H1 (cell line): ENCODE measurements around the gene CLEC18C. TPM values are rescaled to one million over a fixed set of nuclear protein-coding genes. Genes with fewer than 3 reads are reported as not detected.

Experiments used
- CTCF ChIA-PET: fragments of 300-600 bp; sonication (Branson Sonifier 250); formaldehyde crosslinking; loops from one replicate; lab custom pipeline; 2021; ENCODE audit not compliant: partially characterized antibody; lab: Charles Lee
- POLR2A ChIA-PET: fragments of 300-600 bp; sonication (Branson Sonifier 250); formaldehyde crosslinking; loops from one replicate; lab custom pipeline; 2021; ENCODE audit warnings: inconsistent platforms; ENCODE audit not compliant: partially characterized antibody; lab: Charles Lee
- DNase-seq, 2 experiments: peaks; one replicate each; pipeline versions ENCODE4 v3.0.0 to v3.0.0-alpha.2; 2010 to 2022; ENCODE audit warnings: low spot score in 2 of 2, low read depth in 1 of 2, mixed read lengths in 1 of 2
- FAIRE-seq: peaks from 2 replicates; lab custom pipeline; 2011; peaks lifted over from hg19 to GRCh38; lab: Jason Lieb, UNC
- H2AFZ ChIP-seq: 2 replicates; pipeline ENCODE4 v1.8.1; 2012; ENCODE audit warnings: low read length, inconsistent platforms
- H2AK5ac ChIP-seq: 2 replicates; pipeline ENCODE4 v1.6.1; 2013; ENCODE audit warnings: low read depth, low read length
- H2BK120ac ChIP-seq: replicated peaks from 2 replicates; pipeline ENCODE3; 2013; ENCODE audit warnings: low read depth, low read length, inconsistent platforms
- H2BK12ac ChIP-seq: 2 replicates; pipeline ENCODE4 v1.6.1; 2013; ENCODE audit warnings: low read depth, low read length
- H2BK15ac ChIP-seq: 2 replicates; pipeline ENCODE4 v1.6.1; 2013; ENCODE audit warnings: low read length
- H2BK20ac ChIP-seq: 2 replicates; pipeline ENCODE4 v1.6.1; 2013; ENCODE audit warnings: low read length
- H2BK5ac ChIP-seq: 2 replicates; pipeline ENCODE4 v1.6.1; 2013; ENCODE audit warnings: low read depth, low read length
- H3K14ac ChIP-seq: 2 replicates; pipeline ENCODE4 v1.6.1; 2013; ENCODE audit warnings: inconsistent platforms; ENCODE audit not compliant: insufficient read length
- H3K18ac ChIP-seq: 2 replicates; pipeline ENCODE4 v1.6.1; 2013; ENCODE audit warnings: low read length; ENCODE audit errors: extremely low read depth
- H3K23ac ChIP-seq: 2 replicates; pipeline ENCODE4 v1.6.1; 2013; ENCODE audit warnings: inconsistent platforms; ENCODE audit not compliant: insufficient read length
- H3K23me2 ChIP-seq: 2 replicates; pipeline ENCODE4 v1.6.1; 2013; ENCODE audit warnings: low read depth, low read length
- H3K27ac ChIP-seq: 2 replicates; pipeline ENCODE4 v1.6.1; 2011; ENCODE audit warnings: low read depth, low read length, inconsistent platforms
- H3K27me3 ChIP-seq, 4 experiments: replicated peaks in 1 of 4; 1 replicate in 1 of 4; 2 replicates in 3 of 4; pipeline versions ENCODE4 v1.6.1 to v1.8.1; 2011 to 2013; ENCODE audit warnings: low read length in 3 of 4, mild to moderate bottlenecking in 3 of 4, inconsistent platforms in 2 of 4, mixed read lengths in 2 of 4, moderate library complexity in 1 of 4; ENCODE audit not compliant: control insufficient read depth in 3 of 4, insufficient read depth in 3 of 4; ENCODE audit errors: extremely low read depth in 1 of 4
- H3K36me3 ChIP-seq, 4 experiments: 2 replicates each; pipeline versions ENCODE4 v1.6.1 to v1.8.1; 2011 to 2013; ENCODE audit warnings: mild to moderate bottlenecking in 4 of 4, low read length in 3 of 4, moderate library complexity in 2 of 4, control low read depth in 1 of 4, inconsistent platforms in 1 of 4; ENCODE audit not compliant: insufficient read depth in 4 of 4, control insufficient read depth in 2 of 4
- H3K4ac ChIP-seq: replicated peaks from 2 replicates; pipeline ENCODE3; 2013; ENCODE audit warnings: low read length, low read depth, mixed read lengths, inconsistent platforms; ENCODE audit not compliant: insufficient read length
- H3K4me1 ChIP-seq, 4 experiments: replicated peaks in 1 of 4; 1 replicate in 1 of 4; 2 replicates in 3 of 4; pipeline versions ENCODE4 v1.6.1 to v1.8.1; 2011 to 2013; ENCODE audit warnings: low read length in 3 of 4, inconsistent platforms in 2 of 4, mixed read lengths in 1 of 4; ENCODE audit not compliant: insufficient read depth in 4 of 4, control insufficient read depth in 3 of 4
- H3K4me2 ChIP-seq, 2 experiments: 2 replicates each; pipeline versions ENCODE4 v1.6.1 to v1.8.1; 2011 to 2013; ENCODE audit warnings: low read depth in 2 of 2, low read length in 2 of 2, control low read depth in 1 of 2, inconsistent platforms in 1 of 2, mild to moderate bottlenecking in 1 of 2; ENCODE audit not compliant: insufficient read depth in 1 of 2
- H3K4me3 ChIP-seq, 4 experiments: fragments of 200-600, 300-600 bp in 1 of 4; sonication (generic), shearing (Covaris generic), sonication (Bioruptor Twin) in 1 of 4; 2 replicates each; pipeline versions ENCODE4 v1.5.1 to v1.8.1; 2011 to 2016; ENCODE audit warnings: low read length in 4 of 4, low read depth in 3 of 4, control low read depth in 2 of 4, inconsistent platforms in 2 of 4, mild to moderate bottlenecking in 2 of 4, mixed read lengths in 1 of 4, moderate library complexity in 1 of 4; ENCODE audit not compliant: insufficient read depth in 2 of 4; ENCODE audit errors: extremely low read depth in 1 of 4
- H3K56ac ChIP-seq: replicated peaks from 2 replicates; pipeline ENCODE3; 2013; ENCODE audit warnings: low read depth, mild to moderate bottlenecking, mixed read lengths, low read length, inconsistent platforms; ENCODE audit not compliant: insufficient read length
- H3K79me1 ChIP-seq: 2 replicates; pipeline ENCODE4 v1.6.1; 2013; ENCODE audit warnings: low read depth, low read length, control low read depth
- H3K79me2 ChIP-seq, 2 experiments: 2 replicates each; pipeline versions ENCODE4 v1.6.1 to v1.8.1; 2012 to 2013; ENCODE audit warnings: low read length in 2 of 2, mild to moderate bottlenecking in 2 of 2, inconsistent platforms in 1 of 2; ENCODE audit not compliant: insufficient read depth in 2 of 2, control insufficient read depth in 1 of 2
- H3K9ac ChIP-seq, 4 experiments: replicated peaks in 1 of 4; 1 replicate in 1 of 4; 2 replicates in 3 of 4; pipeline versions ENCODE4 v1.6.1 to v1.8.1; 2011 to 2013; ENCODE audit warnings: low read depth in 3 of 4, low read length in 3 of 4, control low read depth in 2 of 4, mild to moderate bottlenecking in 2 of 4, moderate library complexity in 2 of 4, inconsistent platforms in 1 of 4; ENCODE audit errors: extremely low read depth in 1 of 4
- H3K9me3 ChIP-seq, 2 experiments: 2 replicates each; pipeline versions ENCODE4 v1.6.1 to v1.8.1; 2012 to 2013; ENCODE audit warnings: mild to moderate bottlenecking in 2 of 2, moderate library complexity in 2 of 2, control low read depth in 1 of 2, inconsistent platforms in 1 of 2, low read depth in 1 of 2, low read length in 1 of 2, mixed read lengths in 1 of 2; ENCODE audit not compliant: insufficient read depth in 2 of 2
- H4K20me1 ChIP-seq, 2 experiments: replicated peaks in 1 of 2; 2 replicates each; pipeline versions ENCODE3 to v1.8.1; 2011 to 2013; ENCODE audit warnings: inconsistent platforms in 2 of 2, low read length in 2 of 2, mild to moderate bottlenecking in 1 of 2; ENCODE audit not compliant: insufficient read depth in 2 of 2, control insufficient read depth in 1 of 2
- H4K5ac ChIP-seq: 2 replicates; pipeline ENCODE4 v1.6.1; 2013; ENCODE audit warnings: low read length, low read depth, mixed read lengths, inconsistent platforms; ENCODE audit not compliant: insufficient read length
- H4K8ac ChIP-seq: 2 replicates; pipeline ENCODE4 v1.8.0; 2013; ENCODE audit warnings: mild to moderate bottlenecking, moderate library complexity, low read length, inconsistent platforms; ENCODE audit not compliant: insufficient read depth; ENCODE audit errors: extremely low read depth
- H4K91ac ChIP-seq: replicated peaks from 2 replicates; pipeline ENCODE3; 2013; ENCODE audit warnings: low read length, mixed read lengths, inconsistent platforms; ENCODE audit not compliant: insufficient read length
- BACH1 ChIP-seq: IDR thresholded peaks from 2 replicates; pipeline ENCODE4 v1.6.1; 2012; ENCODE audit warnings: low read length, improper control_type of control experiment
- EGR1 ChIP-seq: IDR thresholded peaks from 2 replicates; pipeline ENCODE4 v1.6.1; 2011; ENCODE audit warnings: low read depth, low read length, borderline replicate concordance
- MAFK ChIP-seq: IDR thresholded peaks from 2 replicates; pipeline ENCODE4 v1.6.1; 2012; ENCODE audit warnings: low read depth, mild to moderate bottlenecking, improper control_type of control experiment, low read length
- RXRA ChIP-seq: IDR thresholded peaks from 2 replicates; pipeline ENCODE4 v1.6.1; 2011; ENCODE audit warnings: low read depth, mild to moderate bottlenecking, low read length, moderate library complexity; ENCODE audit not compliant: insufficient read depth
- TAF1 ChIP-seq: IDR thresholded peaks from 2 replicates; pipeline ENCODE4 v1.6.1; 2011; ENCODE audit warnings: mild to moderate bottlenecking, low read depth, low read length
- whole genome bisulfite sequencing, 2 experiments: shearing (Covaris generic) in 1 of 2; methylation state at CpG; one replicate each; pipeline versions ENCODE4 v1.1.6 to v1.1.7; 2013 to 2015; ENCODE audit warnings: low lambda C conversion rate in 2 of 2, mixed read lengths in 2 of 2, inconsistent platforms in 1 of 2, low coverage in 1 of 2, missing lambda C conversion rate in 1 of 2; ENCODE audit not compliant: insufficient replicate concordance in 2 of 2, insufficient coverage in 1 of 2, insufficient read length in 1 of 2; ENCODE audit errors: extremely low coverage in 1 of 2, missing lambda C conversion rate in 1 of 2; 5-methylcytosine and 5-hydroxymethylcytosine counted together
- polyA plus RNA-seq, 7 experiments: library from polyadenylated mRNA; depleted of rRNA in 3 of 7; stranded (reverse) in 5 of 7; unstranded in 2 of 7; fragments of >200 nt in 5 of 7; fragments of 200-250 nt in 2 of 7; gene quantifications; 1 replicate in 5 of 7; 2 replicates in 1 of 7; 4 replicates in 1 of 7; pipeline versions ENCODE4 v1.2.1 to v1.2.3, GENCODE V29; 2011 to 2013; ENCODE audit warnings: missing spikeins in 2 of 7, mixed read lengths in 2 of 7
- total RNA-seq: library from RNA; stranded (reverse); fragmentation: NEBNext Ultra II Directional; extraction: Animal tissue kit (Norgen Biotek cat#: 25700); gene quantifications from 2 replicates; pipeline ENCODE4 v1.2.1, GENCODE V29; 2021

CLEC18C gene
- total and polyA plus RNA-seq, 2 of the 8 experiments (the other 6 are each of a cell fraction or from before 2014, with no cell fraction given), result 0.11 TPM; not detected in 1

DNA sequence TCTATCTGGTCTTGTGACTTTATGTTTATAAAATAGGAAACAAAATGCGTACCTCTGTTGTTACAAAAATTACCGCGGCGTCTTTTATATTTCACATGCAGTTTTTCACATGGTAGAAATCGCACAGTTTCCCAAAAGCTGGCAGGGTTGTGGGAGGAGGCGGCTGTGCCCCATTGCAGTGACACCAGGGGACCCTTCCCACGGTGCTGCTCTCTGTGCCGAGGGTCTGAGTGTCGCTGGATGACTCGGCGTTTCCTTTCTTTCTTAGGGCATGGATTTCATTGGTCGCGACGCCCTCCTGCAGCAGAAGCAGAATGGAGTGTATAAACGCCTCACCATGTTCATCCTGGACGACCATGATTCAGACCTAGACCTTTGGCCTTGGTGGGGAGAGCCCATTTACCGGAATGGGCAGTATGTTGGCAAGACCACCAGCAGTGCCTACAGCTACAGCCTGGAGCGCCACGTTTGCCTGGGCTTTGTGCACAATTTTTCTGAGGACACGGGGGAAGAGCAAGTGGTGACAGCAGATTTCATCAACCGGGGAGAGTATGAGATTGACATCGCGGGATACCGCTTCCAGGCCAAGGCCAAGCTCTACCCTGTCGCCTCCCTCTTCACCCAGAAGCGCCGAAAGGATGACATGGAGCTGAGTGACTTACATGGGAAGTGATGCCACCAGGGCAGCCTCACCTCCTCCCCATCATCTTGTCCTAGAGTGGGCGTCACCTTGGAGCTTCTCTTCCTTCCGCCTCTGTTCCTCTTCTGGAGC lies 17.2 kb upstream of the CLEC18C start:
- H3K27ac ChIP-seq, result no peak overlapping the region; the same call in 1 of the 2 replicates
- no peak overlapping the region for H2BK12ac ChIP-seq
- no peaks in the 10 kb centered on the region for H3K79me1 ChIP-seq
- H4K5ac ChIP-seq, result no peak overlapping the region
- H3K36me3 ChIP-seq, result peaks cover 43 to 90% (median 74%) of the 10 kb centered on the region in 4 experiments
- ChIA-PET POLR2A (no interaction called here), CTCF (interaction anchor here (0.9 to 1.9 kb wide), 4 partner anchors 8 to 111 kb away, joined by 3 to 5 read pairs (median 4); no protein-coding TSS in a partner anchor)
- no peaks in the 10 kb centered on the region for H3K9me3 ChIP-seq
- no peaks in the 10 kb centered on the region for H3K4me1 ChIP-seq
- H3K4me2 ChIP-seq, result no peak overlapping the region
- H3K23ac ChIP-seq, result no peak overlapping the region
- TF ChIP-seq MAFK, result peak; percentile 33; the same call in 1 of the 2 replicates
- TF ChIP-seq BACH1, result peak; percentile 58; the same call in 1 of the 2 replicates
- no peak for TF ChIP-seq EGR1
- no peak for TF ChIP-seq TAF1
- no peak for TF ChIP-seq RXRA
- peaks cover 0 to 8% of the 10 kb centered on the region in 2 experiments for H4K20me1 ChIP-seq
- no peak for DNase-seq
- no peak overlapping the region for H3K56ac ChIP-seq
- WGBS, 2 experiments, result 91% methylated on average over 29 of the region's 29 CpGs; no CpG with 5 or more reads in 1 of the 2 experiments
- H3K18ac ChIP-seq, result no peak overlapping the region
- H4K91ac ChIP-seq, result no peak overlapping the region
- no peak overlapping the region for H3K14ac ChIP-seq
- H3K4ac ChIP-seq, result no peak overlapping the region
- H2BK15ac ChIP-seq, result no peak overlapping the region
- no peak overlapping the region for H3K9ac ChIP-seq
- no peak for FAIRE-seq
- no peak overlapping the region; the same call in 1 of the 2 replicates for H4K8ac ChIP-seq
- peak overlapping the region; percentile 56; the same call in 1 of the 2 replicates for H2BK5ac ChIP-seq
- H3K4me3 ChIP-seq, result no peak overlapping the region
- H3K23me2 ChIP-seq, result no peaks in the 10 kb centered on the region; the same call in 1 of the 2 replicates
- H3K27me3 ChIP-seq, result no peaks in the 10 kb centered on the region
- no peaks in the 10 kb centered on the region for H3K79me2 ChIP-seq
- no peak overlapping the region for H2BK120ac ChIP-seq
- no peak overlapping the region for H2AFZ ChIP-seq
- H2AK5ac ChIP-seq, result no peak overlapping the region
- no peak overlapping the region for H2BK20ac ChIP-seq
